Urinary bladder (tissue), 4 donors: ENCODE results near the gene IZUMO4. TPM values are rescaled to one million over a fixed set of nuclear protein-coding genes. Genes with fewer than 3 reads are reported as not detected.

ENCODE experiments used
- DNase-seq: peaks from one replicate; pipeline ENCODE4 v3.0.0-alpha.2; 2015; ENCODE audit errors: extremely low spot score
- H3K27ac ChIP-seq: one replicate; pipeline ENCODE4 v1.5.1; 2013; ENCODE audit warnings: low read depth, mild to moderate bottlenecking, moderate library complexity
- H3K36me3 ChIP-seq: one replicate; pipeline ENCODE4 v1.6.1; 2013; ENCODE audit warnings: mild to moderate bottlenecking, moderate library complexity; ENCODE audit not compliant: insufficient read depth
- H3K4me1 ChIP-seq: one replicate; pipeline ENCODE4 v1.6.1; 2013; ENCODE audit warnings: mild to moderate bottlenecking, moderate library complexity; ENCODE audit not compliant: insufficient read depth
- H3K4me3 ChIP-seq: one replicate; pipeline ENCODE4 v1.5.1; 2013; ENCODE audit warnings: low read depth, low read length
- WGBS: extraction: QIAGEN DNeasy Blood & Tissue Kit; methylation state at CpG from one replicate; pipeline ENCODE4 v1.1.7; 2013; 5-methylcytosine and 5-hydroxymethylcytosine counted together
- polyA plus RNA-seq: library from polyadenylated mRNA; stranded (reverse); fragments of 200-250 nt; gene quantifications from one replicate; pipeline ENCODE4 v1.2.3, GENCODE V29; 2013
- total RNA-seq: library from RNA; depleted of rRNA; stranded (reverse); fragments of >200 nt; gene quantifications from one replicate; pipeline ENCODE4 v1.2.3, GENCODE V29; 2014
- donor health status: healthy with polysubstance abuse.
- donor health status: healthy.

IZUMO4 gene
- 1.5 TPM for total RNA-seq
- 9.2 TPM for polyA plus RNA-seq

- Histone ChIP-seq H3K4me1 (no peaks in the 10 kb centered on the region), H3K4me3 (peak within 1 kb of the TSS; percentile 60), H3K36me3 (no peaks in the 10 kb centered on the region), H3K27ac (peak within 1 kb of the TSS; percentile 88)
- DNase-seq, result peak; percentile 87
- WGBS, result under 1% methylated on average over 70 of the region's 70 CpGs
These were observed at the start of gene IZUMO4 for GRCh38 chr19:2096480-2097202. IZUMO4 (plus strand) TSS chr19:2096915; CDS start chr19:2096946, 31 bp downstream.

- Histone ChIP-seq H3K36me3 (no peaks in the 10 kb centered on the region), H3K4me3 (no peak overlapping the region), H3K27ac (peak overlapping the region; percentile 19), H3K4me1 (peaks cover 2% of the 10 kb centered on the region)
- WGBS, result 83% methylated on average over 6 of the region's 6 CpGs
- no peak for DNase-seq
These were observed 49.7 kb upstream of the IZUMO4 start for GRCh38 chr19:2047076-2047448.

GRCh38 chr19:2047449-2048103 is 49.1 kb upstream of the IZUMO4 start:
- Histone ChIP-seq H3K27ac (peak overlapping the region; percentile 19), H3K4me1 (peaks cover 2% of the 10 kb centered on the region), H3K36me3 (no peaks in the 10 kb centered on the region), H3K4me3 (no peak overlapping the region)
- 74% methylated on average over 22 of the region's 22 CpGs for WGBS
- no peak for DNase-seq

GRCh38 chr19:2048104-2048958 is 48.4 kb upstream of the IZUMO4 start:
- H3K4me3 ChIP-seq, result peak overlapping the region; percentile 96
- 74% methylated on average over 17 of the region's 17 CpGs for WGBS
- peaks cover 2% of the 10 kb centered on the region for H3K4me1 ChIP-seq
- H3K36me3 ChIP-seq, result no peaks in the 10 kb centered on the region
- H3K27ac ChIP-seq, result no peak overlapping the region
- no peak for DNase-seq

- Histone ChIP-seq H3K4me3 (peak overlapping the region; percentile 96), H3K4me1 (peaks cover 2% of the 10 kb centered on the region), H3K36me3 (no peaks in the 10 kb centered on the region), H3K27ac (peak overlapping the region; percentile 40)
- DNase-seq, result no peak
- WGBS, result 61% methylated on average over 27 of the region's 27 CpGs
These were observed 47.6 kb upstream of the IZUMO4 start for GRCh38 chr19:2048959-2049740.

GRCh38 chr19:2049741-2050348 is 46.9 kb upstream of the IZUMO4 start:
- under 1% methylated on average over 16 of the region's 16 CpGs for WGBS
- H3K4me3 ChIP-seq, result peak overlapping the region; percentile 96
- no peak for DNase-seq
- peaks cover 2% of the 10 kb centered on the region for H3K4me1 ChIP-seq
- peak overlapping the region; percentile 95 for H3K27ac ChIP-seq
- no peaks in the 10 kb centered on the region for H3K36me3 ChIP-seq

- Histone ChIP-seq H3K36me3 (no peaks in the 10 kb centered on the region), H3K27ac (peak overlapping the region; percentile 95), H3K4me3 (peak overlapping the region; percentile 96), H3K4me1 (peaks cover under 1% of the 10 kb centered on the region)
- DNase-seq, result no peak
- WGBS, result under 1% methylated on average over 49 of the region's 49 CpGs
These were observed 46.2 kb upstream of the IZUMO4 start for GRCh38 chr19:2050349-2050990.

- H3K27ac ChIP-seq, result peak within 1 kb of the TSS; percentile 95
- H3K4me3 ChIP-seq, result peak within 1 kb of the TSS; percentile 96
- peak; percentile 69 for DNase-seq
- H3K4me1 ChIP-seq, result no peaks in the 10 kb centered on the region
- no peaks in the 10 kb centered on the region for H3K36me3 ChIP-seq
- WGBS, result 2% methylated on average over 93 of the region's 93 CpGs
These were observed 45.5 kb upstream of the IZUMO4 start, which contains the start of gene MKNK2 for GRCh38 chr19:2050991-2051772. MKNK2 (minus strand) TSS chr19:2051244; CDS start chr19:2050851, 393 bp downstream.

- no peak for DNase-seq
- peaks cover 2% of the 10 kb centered on the region for H3K4me1 ChIP-seq
- H3K27ac ChIP-seq, result peak overlapping the region; percentile 88
- H3K36me3 ChIP-seq, result no peaks in the 10 kb centered on the region
- 50% methylated on average over 18 of the region's 18 CpGs for WGBS
- H3K4me3 ChIP-seq, result no peak overlapping the region
These were observed 44.7 kb upstream of the IZUMO4 start for GRCh38 chr19:2051773-2052704.

GRCh38 chr19:2053601-2054389 is 42.9 kb upstream of the IZUMO4 start:
- 63% methylated on average over 24 of the region's 24 CpGs for WGBS
- Histone ChIP-seq H3K27ac (peak overlapping the region; percentile 15), H3K36me3 (no peaks in the 10 kb centered on the region), H3K4me3 (no peak overlapping the region), H3K4me1 (peaks cover 4% of the 10 kb centered on the region)
- DNase-seq, result no peak
